ENCODE measurements around the gene GALNT6. TPM values are rescaled to one million over a fixed set of nuclear protein-coding genes. Genes with fewer than 3 reads are reported as not detected.

The GALNT6 gene
- total RNA-seq, 1 experiment from 2014 or later: 9.8 TPM

DNA sequence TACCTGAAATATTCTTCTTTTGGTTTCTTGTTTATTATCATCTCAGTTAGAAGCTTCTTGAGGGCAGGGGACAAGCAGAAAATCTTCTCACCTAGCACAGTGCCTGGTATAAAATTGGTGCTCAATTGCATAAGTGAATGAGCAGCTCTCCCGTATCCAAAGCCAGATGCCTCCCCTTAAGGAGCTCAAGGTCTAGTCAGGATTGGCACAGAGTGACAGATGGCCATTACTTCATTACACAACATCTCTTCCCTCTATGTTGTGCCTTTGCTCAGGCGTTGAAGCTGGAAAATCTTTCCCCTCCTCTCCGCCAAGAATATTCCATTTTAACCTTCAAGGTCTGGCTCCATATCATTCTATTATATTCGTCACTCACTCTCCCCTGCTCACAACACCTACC, 37.0 kb upstream of the GALNT6 start:
- H3K27ac Mint-ChIP-seq: no peak overlapping the region

More for the DNA sequence above, 37.0 kb upstream of the GALNT6 start:
- Histone ChIP-seq H2AFZ (ENCODE audit: low read length) (no peak overlapping the region), H3K9ac (ENCODE audit: extremely low read depth, insufficient read length, low read length) (no peak overlapping the region), H3K4me2 (ENCODE audit: insufficient read depth, insufficient read length, low read length) (no peak overlapping the region), H2BK120ac (ENCODE audit: low read depth, low read length, poor library complexity, severe bottlenecking) (no peak overlapping the region), H4K5ac (ENCODE audit: insufficient read length, low read depth, low read length) (no peak overlapping the region), H3K23ac (ENCODE audit: insufficient read length, low read depth, low read length) (no peak overlapping the region), H2BK12ac (ENCODE audit: insufficient read length, low read depth, low read length) (no peak overlapping the region), H3K9me3 (ENCODE audit: control insufficient read depth, low read depth, low read length) (no peaks in the 10 kb centered on the region), H3T11ph (ENCODE audit: low read length) (no peak overlapping the region), H4K8ac (replicated peaks; ENCODE audit: insufficient read length, low read depth, low read length) (no peak overlapping the region), H3K79me1 (ENCODE audit: insufficient read depth, low read depth, low read length, poor library complexity, severe bottlenecking) (no peaks in the 10 kb centered on the region), H3K23me2 (ENCODE audit: insufficient read length, low read depth, low read length, poor library complexity, severe bottlenecking) (peaks cover 7% of the 10 kb centered on the region), H4K91ac (ENCODE audit: insufficient read length, low read depth, low read length) (no peak overlapping the region), H2AK5ac (ENCODE audit: insufficient read length, low read length) (no peak overlapping the region), H2BK20ac (ENCODE audit: low read depth, low read length, poor library complexity, severe bottlenecking) (no peak overlapping the region), H3K4me1 (ENCODE audit: insufficient read depth, low read length) (no peaks in the 10 kb centered on the region), H2BK15ac (ENCODE audit: low read depth, low read length) (no peak overlapping the region), H3K27me3 (ENCODE audit: insufficient read depth, low read length) (no peaks in the 10 kb centered on the region), H3K4ac (ENCODE audit: low read depth, low read length) (no peak overlapping the region), H4K20me1 (ENCODE audit: control insufficient read depth, insufficient read depth, insufficient read length) (no peaks in the 10 kb centered on the region), H3K14ac (ENCODE audit: insufficient read depth, low read length) (no peak overlapping the region), H3K27ac (ENCODE audit: insufficient read length, low read depth, low read length) (no peak overlapping the region), H2BK5ac (ENCODE audit: insufficient read length, low read length) (no peak overlapping the region), H3K18ac (ENCODE audit: insufficient read length, low read depth, low read length) (no peak overlapping the region), H3K79me2 (ENCODE audit: insufficient read depth, low read length) (no peaks in the 10 kb centered on the region), H3K56ac (ENCODE audit: insufficient read length, low read depth, low read length) (no peak overlapping the region)
- peaks cover 0 to 7% (median 6%) of the 10 kb centered on the region in 3 experiments; a peak in 5 of 7 replicates for H3K36me3 Mint-ChIP-seq (ENCODE audit: insufficient read depth in 1 of 3, low read depth in 3 of 3)
- peaks cover 3% of the 10 kb centered on the region; the same call in 1 of the 2 replicates for H3K27me3 Mint-ChIP-seq (ENCODE audit: low read depth)
- TF ChIP-seq CTCF (conservative IDR thresholded peaks at IDR 0.05): no peak
- WGBS (ENCODE audit: extremely low coverage, insufficient read length, low lambda C conversion rate): 100% methylated on average over 1 of the region's 4 CpGs
- H3K9me3 Mint-ChIP-seq: no peaks in the 10 kb centered on the region
- H3K4me3 Mint-ChIP-seq: no peak overlapping the region
- H3K4me1 Mint-ChIP-seq: peaks cover 37 to 42% of the 10 kb centered on the region in 2 experiments
- DNase-seq: no peak

All from H9 (cell line).